ENCODE results near the gene SAMD4B. TPM values are rescaled to one million over a fixed set of nuclear protein-coding genes. Genes with fewer than 3 reads are reported as not detected.

SAMD4B gene
- total and polyA plus RNA-seq, 2 of the 8 experiments (the other 6 are each of a cell fraction or from before 2014, with no cell fraction given), result 137 to 158 TPM

GRCh38 chr19:39299832-39300231 lies 42.4 kb upstream of the SAMD4B start:
- POLR2A ChIA-PET (ENCODE audit: partially characterized antibody), result interaction anchor here (0.6 kb wide), 1 partner anchor 10 kb away, joined by 3 read pairs; no protein-coding TSS in a partner anchor
- FAIRE-seq, result no peak
- TF ChIP-seq CREB1 (IDR thresholded peaks at IDR 0.05), result no peak
- no peak for TF ChIP-seq ATF3 (IDR thresholded peaks at IDR 0.05; ENCODE audit: insufficient read depth, low read depth, low read length)
- no peak for TF ChIP-seq RFX5 (IDR thresholded peaks at IDR 0.05; ENCODE audit: borderline replicate concordance, low read depth, low read length)
- no peak for TF ChIP-seq TCF12 (IDR thresholded peaks at IDR 0.05; ENCODE audit: low read depth, low read length)
- TF ChIP-seq SP4 (IDR thresholded peaks at IDR 0.05; ENCODE audit: low read length), result no peak
- TF ChIP-seq YY1 (IDR thresholded peaks at IDR 0.05; ENCODE audit: low read depth, low read length), result no peak
- no peak for TF ChIP-seq EP300 (IDR thresholded peaks at IDR 0.05; ENCODE audit: borderline replicate concordance in 1 of 2, low read depth in 2 of 2, low read length in 2 of 2)
- TF ChIP-seq SP2 (IDR thresholded peaks at IDR 0.05; ENCODE audit: low read length), result no peak
- TF ChIP-seq ASH2L (IDR thresholded peaks at IDR 0.05; ENCODE audit: low read length), result no peak
- TF ChIP-seq HDAC6 (IDR thresholded peaks at IDR 0.05; ENCODE audit: low read depth, low read length), result no peak
- no peak for TF ChIP-seq HDAC2 (IDR thresholded peaks at IDR 0.05; ENCODE audit: borderline replicate concordance in 1 of 2, low read depth in 2 of 2, low read length in 2 of 2)
- no peak for TF ChIP-seq RBBP5 (IDR thresholded peaks at IDR 0.05; ENCODE audit: borderline replicate concordance, low read depth, low read length)
- TF ChIP-seq SIX5 (IDR thresholded peaks at IDR 0.05; ENCODE audit: low read depth, low read length), result no peak
- TF ChIP-seq KDM4A (IDR thresholded peaks at IDR 0.05; ENCODE audit: low read depth, low read length, severe bottlenecking), result no peak

More at GRCh38 chr19:39299832-39300231, 42.4 kb upstream of the SAMD4B start:
- no peak overlapping the region for H2AK5ac ChIP-seq (ENCODE audit: low read depth, low read length)
- WGBS, 2 experiments (ENCODE audit: extremely low coverage in 1 of 2, insufficient coverage in 1 of 2, insufficient read length in 1 of 2, insufficient replicate concordance in 2 of 2, low coverage in 1 of 2, low lambda C conversion rate in 2 of 2, missing lambda C conversion rate in 1 of 2), result 93% methylated on average over 10 of the region's 10 CpGs; no CpG with 5 or more reads in 1 of the 2 experiments
- no peak overlapping the region for H2BK120ac ChIP-seq (replicated peaks; ENCODE audit: low read depth, low read length)
- no peak overlapping the region for H3K23ac ChIP-seq (ENCODE audit: insufficient read length)
- H4K8ac ChIP-seq (ENCODE audit: extremely low read depth, insufficient read depth, low read length), result no peak overlapping the region
- DNase-seq (ENCODE audit: low read depth in 1 of 2, low spot score in 2 of 2), result no peak
- H2AFZ ChIP-seq (ENCODE audit: low read length), result no peak overlapping the region
- H3K27ac ChIP-seq (ENCODE audit: low read depth, low read length), result no peak overlapping the region
- H3K56ac ChIP-seq (replicated peaks; ENCODE audit: insufficient read length, low read depth, low read length), result no peak overlapping the region
- H2BK15ac ChIP-seq (ENCODE audit: low read length), result no peak overlapping the region
- H3K4me2 ChIP-seq (ENCODE audit: insufficient read depth in 1 of 2, low read depth in 2 of 2, low read length in 2 of 2), result no peak overlapping the region
- H3K27me3 ChIP-seq (replicated peaks in 1 of 4; ENCODE audit: control insufficient read depth in 3 of 4, extremely low read depth in 1 of 4, insufficient read depth in 3 of 4, low read length in 3 of 4), result peaks cover 0 to 5% (median 0%) of the 10 kb centered on the region in 4 experiments; a peak in 2 of 7 replicates
- H3K9ac ChIP-seq (replicated peaks in 1 of 4; ENCODE audit: extremely low read depth in 1 of 4, low read depth in 3 of 4, low read length in 3 of 4), result no peak overlapping the region
- peaks cover 2% of the 10 kb centered on the region; the same call in 1 of the 2 replicates for H3K23me2 ChIP-seq (ENCODE audit: low read depth, low read length)
- H3K79me1 ChIP-seq (ENCODE audit: low read depth, low read length), result no peaks in the 10 kb centered on the region
- H3K4ac ChIP-seq (replicated peaks; ENCODE audit: insufficient read length, low read depth, low read length), result no peak overlapping the region
- H3K18ac ChIP-seq (ENCODE audit: extremely low read depth, low read length), result no peak overlapping the region
- H3K4me3 ChIP-seq (ENCODE audit: extremely low read depth in 1 of 4, insufficient read depth in 2 of 4, low read depth in 3 of 4, low read length in 4 of 4), result no peak overlapping the region
- no peaks in the 10 kb centered on the region for H3K36me3 ChIP-seq (ENCODE audit: control insufficient read depth in 2 of 4, insufficient read depth in 4 of 4, low read length in 3 of 4)
- H2BK5ac ChIP-seq (ENCODE audit: low read depth, low read length), result no peak overlapping the region
- no peak overlapping the region for H2BK20ac ChIP-seq (ENCODE audit: low read length)
- no peak overlapping the region for H3K14ac ChIP-seq (ENCODE audit: insufficient read length)
- H4K20me1 ChIP-seq (replicated peaks in 1 of 2; ENCODE audit: control insufficient read depth in 1 of 2, insufficient read depth in 2 of 2, low read length in 2 of 2), result no peaks in the 10 kb centered on the region
- H3K9me3 ChIP-seq (ENCODE audit: insufficient read depth in 2 of 2, low read depth in 1 of 2, low read length in 1 of 2), result no peaks in the 10 kb centered on the region
- H3K4me1 ChIP-seq (replicated peaks in 1 of 4; ENCODE audit: control insufficient read depth in 3 of 4, insufficient read depth in 4 of 4, low read length in 3 of 4), result peaks cover 0 to 7% (median 5%) of the 10 kb centered on the region in 4 experiments; a peak in 3 of 7 replicates
- CTCF ChIA-PET (ENCODE audit: partially characterized antibody), result interaction anchor here (0.6 kb wide), 1 partner anchor 414 kb away, joined by 5 read pairs; no protein-coding TSS in a partner anchor
- H3K79me2 ChIP-seq (ENCODE audit: control insufficient read depth in 1 of 2, insufficient read depth in 2 of 2, low read length in 2 of 2), result no peaks in the 10 kb centered on the region
- no peak overlapping the region for H4K5ac ChIP-seq (ENCODE audit: insufficient read length, low read depth, low read length)
- H4K91ac ChIP-seq (replicated peaks; ENCODE audit: insufficient read length, low read length), result no peak overlapping the region
- H2BK12ac ChIP-seq (ENCODE audit: low read depth, low read length), result no peak overlapping the region

Measured in H1 (cell line).